Choroid plexus epithelial cell (primary cell): ENCODE data around the gene ELAVL1.

Source experiments
- DNase-seq: peaks from one replicate; pipeline ENCODE4 v3.0.0-alpha.2; 2010; ENCODE audit warnings: low read depth
- H3K4me3 ChIP-seq: 2 replicates; pipeline ENCODE4 v1.5.1; 2011; ENCODE audit warnings: low read depth, mild to moderate bottlenecking, control low read depth, low read length, moderate library complexity
- TF ChIP-seq, protein P1 (sequence below): conservative IDR thresholded peaks from 2 replicates; pipeline ENCODE4 v1.5.1; 2011; ENCODE audit warnings: low read depth, mild to moderate bottlenecking, control low read depth, inconsistent platforms, low read length, moderate library complexity

The ELAVL1 gene

DNA sequence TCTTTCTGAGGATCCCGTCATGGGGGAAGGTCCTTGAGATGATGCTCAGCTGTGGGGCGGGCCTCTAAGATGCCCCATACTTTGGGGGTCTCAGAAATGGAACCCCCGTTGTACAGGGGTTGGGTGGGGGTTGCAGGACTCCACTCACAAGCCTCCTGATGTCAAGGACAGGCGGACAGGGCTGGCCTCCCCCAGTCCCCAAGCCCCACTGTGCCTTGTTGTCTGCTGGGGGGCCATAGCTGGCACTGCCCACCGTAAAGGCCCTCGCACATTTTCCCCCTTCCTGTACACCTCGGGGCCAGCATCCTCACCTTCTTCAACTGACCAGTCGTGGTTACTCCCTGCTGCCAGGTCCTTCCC lies 82.6 kb downstream of the ELAVL1 start:
- H3K4me3 ChIP-seq = no peak overlapping the region
- DNase-seq = no peak
- TF ChIP-seq, protein P1, sequence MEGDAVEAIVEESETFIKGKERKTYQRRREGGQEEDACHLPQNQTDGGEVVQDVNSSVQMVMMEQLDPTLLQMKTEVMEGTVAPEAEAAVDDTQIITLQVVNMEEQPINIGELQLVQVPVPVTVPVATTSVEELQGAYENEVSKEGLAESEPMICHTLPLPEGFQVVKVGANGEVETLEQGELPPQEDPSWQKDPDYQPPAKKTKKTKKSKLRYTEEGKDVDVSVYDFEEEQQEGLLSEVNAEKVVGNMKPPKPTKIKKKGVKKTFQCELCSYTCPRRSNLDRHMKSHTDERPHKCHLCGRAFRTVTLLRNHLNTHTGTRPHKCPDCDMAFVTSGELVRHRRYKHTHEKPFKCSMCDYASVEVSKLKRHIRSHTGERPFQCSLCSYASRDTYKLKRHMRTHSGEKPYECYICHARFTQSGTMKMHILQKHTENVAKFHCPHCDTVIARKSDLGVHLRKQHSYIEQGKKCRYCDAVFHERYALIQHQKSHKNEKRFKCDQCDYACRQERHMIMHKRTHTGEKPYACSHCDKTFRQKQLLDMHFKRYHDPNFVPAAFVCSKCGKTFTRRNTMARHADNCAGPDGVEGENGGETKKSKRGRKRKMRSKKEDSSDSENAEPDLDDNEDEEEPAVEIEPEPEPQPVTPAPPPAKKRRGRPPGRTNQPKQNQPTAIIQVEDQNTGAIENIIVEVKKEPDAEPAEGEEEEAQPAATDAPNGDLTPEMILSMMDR = no peak

DNA sequence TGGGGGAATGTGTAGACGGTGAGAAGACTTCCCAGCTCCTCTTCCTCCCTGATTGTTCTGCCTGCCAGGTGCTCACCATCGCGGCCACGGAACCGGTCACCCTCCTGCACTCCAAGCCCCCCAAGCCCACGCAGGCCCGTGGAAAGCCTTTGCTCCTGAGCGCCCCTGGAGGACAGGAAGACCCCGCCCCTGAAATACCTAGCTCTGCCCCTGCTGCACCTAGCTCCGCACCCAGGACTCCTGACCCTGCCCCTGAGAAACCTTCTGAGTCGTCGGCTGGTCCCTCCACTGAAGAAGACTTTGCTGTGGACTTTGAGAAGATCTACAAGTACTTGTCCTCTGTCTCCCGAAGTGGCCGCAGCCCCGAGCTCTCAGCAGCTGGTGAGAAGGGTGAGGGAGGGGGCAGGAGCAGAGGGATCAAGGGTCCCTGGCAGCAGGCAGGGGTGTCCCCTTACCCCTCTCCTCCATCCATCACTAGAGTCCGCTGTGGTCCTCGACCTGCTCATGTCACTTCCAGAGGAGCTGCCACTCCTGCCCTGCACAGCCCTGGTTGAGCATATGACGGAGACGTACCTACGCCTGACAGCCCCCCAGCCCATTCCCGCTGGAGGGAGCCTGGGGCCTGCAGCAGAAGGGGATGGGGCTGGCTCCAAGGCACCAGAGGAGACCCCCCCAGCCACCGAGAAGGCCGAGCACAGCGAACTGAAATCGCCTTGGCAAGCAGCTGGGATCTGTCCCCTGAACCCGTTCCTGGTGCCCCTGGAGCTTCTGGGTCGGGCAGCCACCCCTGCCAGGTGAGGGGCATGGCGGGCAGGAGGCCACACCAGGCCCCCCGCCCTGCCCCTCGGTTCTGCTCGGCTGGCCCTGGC lies 83.2 kb downstream of the ELAVL1 start:
- TF ChIP-seq, protein P1 = no peak
- no peak overlapping the region for H3K4me3 ChIP-seq
- DNase-seq = no peak

DNA sequence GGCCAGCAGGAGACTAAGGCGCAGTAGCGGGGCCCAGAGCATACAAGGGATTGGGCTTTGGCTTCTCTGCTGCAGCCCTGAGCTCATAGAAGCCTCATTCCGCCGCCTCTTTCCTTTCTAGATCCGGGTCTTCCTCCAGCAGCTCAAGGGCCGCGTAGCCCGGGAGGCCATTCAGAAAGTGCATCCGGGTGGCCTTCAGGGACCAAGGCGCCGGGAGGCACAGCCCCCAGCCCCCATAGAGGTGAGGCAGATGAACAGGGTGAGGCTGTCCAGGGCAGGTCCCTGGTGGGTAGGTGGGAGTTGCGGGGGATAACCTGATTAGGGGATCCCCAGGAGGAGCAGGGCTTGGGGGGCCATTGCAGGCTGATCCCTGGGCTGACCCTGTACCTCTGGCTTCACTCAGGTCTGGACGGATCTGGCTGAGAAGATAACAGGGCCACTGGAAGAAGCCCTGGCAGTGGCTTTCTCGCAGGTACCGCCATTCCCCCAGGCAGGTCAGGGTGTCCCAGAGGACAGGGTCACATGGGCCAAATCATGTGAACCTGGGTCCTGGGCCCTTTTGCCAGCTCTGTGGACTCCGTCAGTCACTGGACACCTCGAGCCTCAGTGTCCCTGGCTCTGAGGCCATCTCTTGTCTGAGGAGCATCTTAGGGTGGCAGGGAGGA lies 84.0 kb downstream of the ELAVL1 start:
- no peak for DNase-seq
- H3K4me3 ChIP-seq = peak overlapping the region; percentile 58
- TF ChIP-seq, protein P1 = no peak

DNA sequence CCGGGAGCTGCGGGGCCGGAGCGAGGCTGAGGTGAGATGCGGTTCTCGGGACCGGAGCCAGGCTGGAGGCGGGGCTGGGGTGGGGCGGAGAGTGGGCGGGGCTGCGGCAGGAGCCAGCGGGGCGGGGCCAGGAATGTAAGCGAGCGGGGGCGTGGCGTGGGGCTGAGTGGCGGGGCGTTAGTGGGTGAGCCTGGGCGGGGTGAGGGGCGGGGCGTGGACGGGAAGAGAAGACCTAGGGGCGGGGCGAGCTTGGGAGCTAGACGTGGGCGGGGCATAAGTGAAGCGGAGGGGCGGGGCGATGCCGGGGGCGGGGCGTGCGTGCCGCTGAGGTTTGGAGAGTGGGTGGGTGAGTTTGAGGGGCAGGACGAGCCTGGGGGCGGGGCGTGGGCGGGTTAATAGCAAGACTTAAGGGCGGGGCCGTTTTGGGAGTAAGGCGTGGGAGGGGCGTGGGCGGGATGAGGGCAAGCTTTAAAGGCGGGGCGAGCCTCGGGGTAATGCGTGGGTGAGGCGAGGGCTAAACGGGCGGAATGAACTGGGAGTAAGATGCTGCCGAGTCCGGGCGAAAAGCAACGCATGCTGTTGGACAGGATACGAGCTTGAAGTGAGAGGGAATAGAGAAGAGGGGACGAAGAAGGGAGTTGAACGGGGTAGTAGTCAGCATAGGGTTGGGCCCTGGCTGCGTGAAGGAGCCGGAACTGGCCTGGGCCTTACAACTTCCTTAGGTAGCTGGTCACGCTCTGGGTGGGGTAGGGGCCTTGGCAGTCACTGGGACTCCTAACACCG lies 84.7 kb downstream of the ELAVL1 start:
- TF ChIP-seq, protein P1 = no peak
- H3K4me3 ChIP-seq = peak overlapping the region; percentile 80
- DNase-seq = peak; percentile 99

DNA sequence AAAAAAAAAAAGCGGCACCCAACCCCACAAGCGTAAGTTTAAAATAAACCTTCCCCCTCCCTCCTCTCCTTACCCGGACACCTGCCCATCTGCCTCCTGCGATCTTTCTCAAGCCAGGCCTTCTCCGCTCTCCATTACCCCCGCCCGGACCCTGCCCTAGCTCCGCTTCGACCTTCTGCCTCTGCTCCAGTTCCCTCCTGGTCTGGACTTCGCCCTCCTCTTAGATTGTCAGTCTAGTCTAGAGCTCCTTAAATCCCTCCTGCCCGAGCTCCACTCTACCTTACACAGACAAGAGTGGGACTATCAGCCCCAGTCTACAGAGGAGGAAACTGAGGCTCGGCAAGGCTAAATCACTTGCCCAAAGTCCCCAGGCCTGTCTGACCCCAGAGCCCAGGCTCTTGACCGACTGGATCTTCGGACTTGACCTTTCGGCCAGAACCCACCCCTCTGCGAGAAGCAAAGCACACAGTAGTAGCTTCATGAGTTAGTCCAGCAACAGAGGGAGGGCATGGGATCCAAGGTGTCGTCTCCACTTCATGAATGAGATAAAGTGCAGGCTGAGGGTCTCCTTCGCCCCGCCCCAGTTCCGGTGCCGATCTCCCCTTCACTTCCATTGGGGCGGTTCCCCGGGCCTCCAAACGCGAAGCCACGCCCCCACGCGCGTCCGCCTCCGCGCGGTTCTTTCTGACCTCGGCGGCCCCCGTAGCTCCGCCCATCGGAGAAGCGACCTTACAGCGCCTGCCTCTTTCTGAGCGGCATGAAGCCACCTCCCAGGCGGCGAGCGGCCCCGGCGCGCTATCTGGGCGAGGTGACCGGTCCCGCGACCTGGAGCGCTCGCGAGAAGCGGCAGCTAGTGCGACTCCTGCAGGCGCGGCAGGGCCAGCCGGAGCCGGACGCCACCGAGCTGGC lies 85.6 kb downstream of the ELAVL1 start, which contains the start of gene SNAPC2:
Gene SNAPC2, plus strand, starts transcription at position 729 of the 909 bp plus-strand sequence. Its CDS starts 29 bp downstream, at position 758.
- peak; percentile 95 for DNase-seq
- H3K4me3 ChIP-seq = peak within 1 kb of the TSS; percentile 80
- TF ChIP-seq, protein P1 = no peak
